DND-41 (cell line): ENCODE data around the gene GRP.
"Not testable (repeated sequence)": the region's sequence is repeated elsewhere in the genome, so short reads cannot be mapped to it uniquely, and the experiment has no call there.

ENCODE experiments used
- CTCF ChIP-seq: IDR thresholded peaks from 2 replicates; pipeline ENCODE4 v1.5.1; 2012; ENCODE audit warnings: borderline replicate concordance, low read length, moderate library complexity, mild to moderate bottlenecking; ENCODE audit not compliant: poor library complexity, severe bottlenecking; ENCODE audit errors: extremely low read depth
- EZH2 ChIP-seq: IDR thresholded peaks from 3 replicates; pipeline ENCODE4 v1.6.1; 2012; ENCODE audit warnings: borderline replicate concordance, low read depth, mild to moderate bottlenecking, moderate library complexity, low read length, inconsistent platforms; ENCODE audit not compliant: severe bottlenecking

- not testable (repeated sequence) for TF ChIP-seq CTCF, EZH2
Observed at GRCh38 chr18:59262243-59262642, 42.3 kb downstream of the GRP start.
